HG03558 (cell line): ENCODE measurements around the gene HNRNPK.
"Not testable (repeated sequence)": the region's sequence is repeated elsewhere in the genome, so short reads cannot be mapped to it uniquely, and the experiment has no call there.

ENCODE experiments used
- ATAC-seq: cut with Tn5 transposase; IDR thresholded peaks from one replicate; pipeline ENCODE4 v1.9.1; 2021; ENCODE audit warnings: moderate number of reproducible peaks; ENCODE audit not compliant: unreplicated experiment; ENCODE audit errors: extremely low read depth

The HNRNPK gene

DNA sequence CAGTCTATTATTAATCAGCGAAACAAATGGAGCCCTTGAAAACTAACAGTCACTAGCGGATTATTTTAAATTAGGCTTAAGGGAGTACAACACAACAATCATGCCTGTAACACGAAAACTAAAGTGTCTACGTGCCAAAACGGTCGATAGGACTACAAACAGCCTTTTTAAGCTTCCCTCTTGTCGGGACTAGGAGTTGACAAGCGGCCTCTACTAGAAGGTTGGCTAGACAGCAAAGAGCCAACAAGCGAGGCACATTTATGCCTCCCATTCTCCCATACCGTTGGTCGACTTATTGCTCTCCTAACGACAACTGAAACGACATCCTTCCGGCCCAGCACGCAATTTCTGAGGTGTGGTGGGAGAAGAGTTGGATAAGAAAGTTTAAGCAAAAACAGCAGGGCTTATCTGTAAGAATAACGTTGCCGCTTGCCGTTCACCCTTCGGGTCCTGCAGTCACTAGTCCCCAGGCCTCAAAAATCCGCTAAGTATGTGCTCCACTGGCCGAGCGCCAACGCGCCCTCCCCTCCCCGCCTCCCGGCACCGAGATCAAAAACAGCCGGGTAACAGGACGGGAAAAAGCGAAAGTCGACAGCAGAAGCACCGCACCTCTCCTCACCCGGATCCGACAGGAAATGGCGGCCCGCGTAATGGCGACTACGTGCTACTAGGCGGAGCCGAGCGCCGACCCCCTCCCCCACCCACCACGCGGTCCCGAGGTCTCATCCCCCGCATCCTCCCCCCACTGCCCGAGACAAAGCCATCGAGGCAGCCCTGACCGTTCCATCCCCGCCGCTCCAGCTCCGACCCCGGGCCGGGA lies 813 bp downstream of the HNRNPK start:
- no peak for ATAC-seq

DNA sequence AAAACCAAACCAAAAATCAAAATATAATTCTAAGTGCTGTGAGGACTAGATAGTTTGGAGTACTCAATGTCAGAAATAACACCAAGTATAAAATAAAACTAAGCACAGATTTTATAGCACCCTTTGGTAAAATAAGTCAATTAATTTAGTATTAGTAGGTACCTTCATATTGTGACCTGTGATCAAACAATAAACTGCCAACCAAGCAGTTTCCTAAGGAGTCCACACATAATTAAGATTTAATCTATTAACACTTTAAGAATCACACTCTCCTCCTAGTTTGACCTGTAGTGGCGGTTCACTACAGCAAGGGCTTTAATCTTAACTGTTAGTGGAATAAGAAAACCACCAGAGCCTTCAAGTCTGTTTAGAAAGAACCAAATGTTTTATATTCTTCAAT lies 2.8 kb downstream of the HNRNPK start:
- no peak for ATAC-seq

DNA sequence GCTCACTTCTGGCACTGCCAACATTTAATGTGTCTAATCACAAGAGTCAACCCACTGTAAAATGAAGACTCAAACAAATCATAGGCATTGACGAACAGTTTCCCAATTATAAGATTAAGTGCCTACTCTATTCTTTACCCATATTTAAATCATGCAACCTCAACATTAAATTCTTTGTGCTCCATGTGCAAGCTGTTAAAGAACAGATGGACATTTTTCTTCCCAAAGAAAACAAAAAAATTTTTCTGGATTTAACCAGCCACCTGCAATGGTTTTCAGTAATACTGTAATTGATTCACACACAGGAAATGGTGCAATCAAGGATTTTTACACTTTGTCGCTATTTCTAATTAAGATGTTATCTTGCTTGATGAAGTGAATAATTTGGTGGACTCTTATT lies 3.6 kb downstream of the HNRNPK start:
- ATAC-seq, result no peak

DNA sequence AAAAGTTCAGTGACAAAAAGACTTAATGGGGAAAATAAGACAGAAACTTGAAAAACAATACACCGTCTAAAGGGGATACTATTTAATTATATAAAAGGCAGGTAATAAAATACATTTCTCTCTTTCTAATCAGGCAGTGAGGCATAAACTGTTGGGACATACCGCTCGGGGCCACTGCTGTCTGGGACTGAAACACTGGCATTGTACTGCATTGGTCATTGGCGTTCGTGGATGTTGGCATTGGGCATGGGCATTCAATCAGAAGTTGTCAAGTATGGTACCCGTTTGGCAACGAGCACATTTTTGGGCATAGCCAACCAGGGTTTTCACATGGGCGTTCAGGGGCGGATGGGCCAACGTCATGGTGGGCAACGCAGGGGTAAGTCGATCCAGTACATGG lies 4.7 kb downstream of the HNRNPK start:
- no peak for ATAC-seq

DNA sequence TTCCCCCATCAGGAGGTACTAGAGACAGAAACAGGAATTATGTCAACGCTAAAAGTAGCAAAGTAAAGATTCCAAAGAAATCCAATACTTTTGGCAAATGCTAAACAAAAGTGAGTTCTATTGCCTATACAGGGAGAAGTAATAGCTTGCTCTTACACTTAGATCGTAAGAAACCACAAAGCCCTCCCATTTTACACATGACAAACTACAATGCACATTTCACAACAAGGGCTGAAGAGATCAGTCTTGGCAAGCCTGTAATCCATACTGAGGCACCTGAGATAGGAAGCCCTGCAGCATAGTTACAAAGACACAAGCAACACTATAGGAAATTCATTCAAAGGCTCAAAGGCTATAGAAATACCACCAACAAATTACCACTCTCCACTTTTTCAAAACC lies 7.7 kb downstream of the HNRNPK start:
- ATAC-seq, result no peak

DNA sequence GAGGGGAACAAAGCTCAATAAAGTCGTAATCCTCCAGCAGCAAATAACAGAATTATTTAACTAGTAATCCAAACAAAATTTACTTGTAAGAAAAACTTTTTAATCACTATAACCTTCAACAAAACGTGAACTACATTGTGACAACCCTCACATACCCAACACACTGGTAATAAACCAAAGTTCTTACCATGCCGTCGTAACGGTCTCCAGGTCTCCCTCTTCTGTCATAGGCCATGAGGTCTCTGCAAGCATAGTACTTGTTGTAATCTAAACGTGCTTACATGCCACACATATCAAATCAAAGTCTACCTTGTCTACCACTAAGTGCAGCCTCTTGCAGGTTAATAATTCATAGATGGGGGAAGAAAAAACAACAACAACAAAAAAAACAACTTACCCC lies 8.5 kb downstream of the HNRNPK start:
- ATAC-seq, result no peak

DNA sequence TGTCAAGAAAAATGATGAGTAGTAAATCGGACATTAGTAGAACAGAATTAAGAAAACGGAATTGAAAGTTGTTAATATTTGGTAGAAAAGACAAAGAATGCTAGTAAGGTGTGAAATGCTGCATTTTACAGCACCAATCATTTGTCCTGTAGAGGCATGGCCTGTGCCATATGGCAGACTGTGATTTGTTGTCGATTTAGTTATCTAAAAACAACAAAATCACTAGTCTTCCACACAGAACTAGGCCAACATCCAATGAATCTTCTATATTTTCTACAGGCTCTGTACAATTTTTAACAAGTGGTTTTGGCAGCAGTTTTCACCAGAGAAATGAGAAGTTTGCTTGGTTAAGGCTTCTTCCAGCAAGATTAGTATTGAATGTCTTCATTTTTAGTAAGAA lies 10.4 kb downstream of the HNRNPK start:
- ATAC-seq, result no peak

DNA sequence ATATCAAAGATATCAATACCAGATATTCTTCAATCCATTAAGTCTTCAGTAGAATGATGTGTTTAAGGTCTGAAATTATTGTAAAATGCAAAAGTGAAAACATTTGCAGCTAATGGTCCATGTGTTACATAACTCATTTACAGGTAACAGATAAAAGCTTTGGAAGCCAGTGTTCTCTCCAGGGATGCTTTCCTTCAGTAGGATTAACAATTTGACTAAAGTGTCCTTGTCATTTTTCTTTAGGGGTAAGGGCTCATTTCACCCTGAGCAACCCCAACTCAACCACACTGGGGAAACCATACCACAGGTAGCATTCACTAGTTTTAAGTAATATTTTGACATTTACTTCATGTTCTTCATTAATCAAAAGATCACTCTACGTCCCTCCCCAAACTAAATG lies 12.9 kb downstream of the HNRNPK start:
- ATAC-seq, result no peak

DNA sequence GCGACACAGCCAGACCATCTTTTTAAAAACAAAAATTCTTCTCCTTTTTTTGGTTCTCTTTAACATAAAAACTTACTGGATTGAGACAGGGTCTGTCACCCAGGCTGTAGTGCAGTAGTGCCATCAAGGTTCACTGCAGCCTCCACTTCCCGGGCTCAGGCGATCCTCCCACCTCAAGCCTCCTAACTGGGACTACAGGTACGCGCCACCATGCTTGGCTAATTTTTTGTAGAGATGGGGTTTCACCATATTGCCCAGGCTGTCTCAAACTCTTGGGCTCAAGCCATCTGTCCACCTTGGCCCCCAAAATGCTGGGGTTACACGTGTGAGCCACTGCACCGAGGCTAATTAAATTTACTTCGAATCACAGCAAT lies 13.8 kb downstream of the HNRNPK start:
- ATAC-seq, result no peak

DNA sequence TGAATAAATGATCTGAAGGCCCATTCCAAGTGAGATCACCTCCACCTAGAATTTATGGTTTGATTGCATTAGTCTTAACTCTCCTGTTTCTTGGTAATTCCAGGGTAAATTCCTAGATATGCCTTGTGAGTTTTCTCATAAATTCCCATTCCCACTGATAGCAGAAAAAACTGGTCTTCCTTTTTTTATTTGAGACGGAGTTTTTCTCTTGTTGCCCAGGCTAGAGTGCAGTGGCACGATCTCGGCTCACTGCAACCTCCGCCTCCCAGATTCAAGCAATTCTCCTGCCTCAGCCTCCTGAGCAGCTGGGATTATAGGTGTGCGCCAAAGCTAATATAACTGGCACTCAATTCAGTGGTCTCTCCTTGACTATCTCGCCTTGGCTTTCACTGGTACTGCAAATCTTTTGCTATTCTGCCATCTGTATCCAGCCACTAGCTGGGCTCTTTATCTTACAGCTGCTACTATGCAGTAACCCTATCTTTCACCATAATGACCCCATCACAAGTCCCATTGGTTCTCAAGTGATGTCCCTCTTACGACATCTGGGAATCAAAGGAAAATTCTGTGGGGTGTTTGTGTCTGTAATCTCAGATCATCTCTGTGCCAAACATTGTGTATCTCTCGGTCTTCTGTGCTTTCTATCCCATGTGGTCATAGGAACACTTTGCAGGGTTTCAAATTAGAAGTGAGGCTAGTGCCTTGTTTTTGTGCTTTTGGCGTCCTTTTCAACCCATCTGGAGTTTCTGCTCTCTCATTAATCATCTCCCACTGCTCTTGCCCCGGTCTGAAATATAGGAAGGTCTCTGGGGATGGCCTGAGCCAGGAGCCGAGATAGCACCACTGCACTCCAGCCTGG lies 14.4 kb downstream of the HNRNPK start:
- no peak for ATAC-seq

DNA sequence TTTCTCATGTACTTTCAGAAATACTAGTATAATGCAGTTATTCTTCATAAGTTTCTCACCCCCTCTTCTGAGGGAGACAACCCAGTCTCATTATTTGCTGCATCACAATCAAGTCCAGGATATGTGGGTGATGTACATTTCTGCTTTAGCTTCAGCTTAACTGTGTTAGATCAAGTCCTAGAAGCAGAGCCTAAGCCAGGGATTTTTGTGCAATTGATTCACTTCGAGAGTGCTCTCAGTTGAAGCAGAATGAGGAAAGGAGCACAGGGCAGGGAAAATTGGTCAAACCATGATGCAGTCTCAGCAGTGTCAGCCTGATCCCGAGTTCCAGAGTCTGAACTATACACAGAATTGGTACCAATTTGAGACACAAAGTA lies 15.1 kb downstream of the HNRNPK start:
- ATAC-seq, result no peak

DNA sequence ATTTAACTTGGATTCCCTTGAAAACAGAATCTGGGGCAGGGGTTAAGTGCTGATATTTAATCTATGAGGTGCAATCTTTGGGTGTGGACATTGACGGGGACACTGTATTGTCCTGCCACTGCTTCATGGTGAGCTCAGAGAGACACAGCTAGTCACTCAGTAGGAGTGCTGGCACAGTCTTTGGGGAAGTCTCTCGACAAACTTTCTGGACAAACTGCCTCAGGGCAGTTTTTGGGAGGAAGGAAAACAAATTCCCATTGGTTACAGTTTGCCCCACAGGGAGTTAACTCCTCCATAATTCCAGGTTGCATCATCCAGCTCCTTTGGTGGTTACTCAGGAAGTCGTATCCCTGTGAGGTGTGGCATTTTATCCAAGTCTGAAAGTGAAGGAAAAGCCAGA lies 17.9 kb downstream of the HNRNPK start:
- ATAC-seq, result no peak

DNA sequence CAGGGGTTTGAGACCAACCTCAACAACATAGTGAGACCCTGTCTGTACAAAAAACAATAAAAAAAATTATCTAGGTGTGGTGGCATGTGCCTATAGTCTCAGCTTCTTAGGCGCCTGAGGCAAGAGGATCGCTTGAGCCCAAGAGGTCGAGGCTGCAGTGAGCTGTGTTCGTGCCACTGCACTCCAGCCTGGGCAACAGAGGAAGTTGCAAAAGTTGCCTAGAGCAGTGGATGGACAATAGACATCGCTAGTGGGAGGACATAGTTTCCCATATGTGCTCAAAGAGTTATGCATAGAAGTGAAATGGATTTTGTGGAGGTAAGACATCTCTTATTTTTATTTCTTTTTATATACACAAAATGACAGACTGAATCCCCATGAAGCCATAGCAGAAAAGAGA lies 19.0 kb downstream of the HNRNPK start:
- no peak for ATAC-seq

DNA sequence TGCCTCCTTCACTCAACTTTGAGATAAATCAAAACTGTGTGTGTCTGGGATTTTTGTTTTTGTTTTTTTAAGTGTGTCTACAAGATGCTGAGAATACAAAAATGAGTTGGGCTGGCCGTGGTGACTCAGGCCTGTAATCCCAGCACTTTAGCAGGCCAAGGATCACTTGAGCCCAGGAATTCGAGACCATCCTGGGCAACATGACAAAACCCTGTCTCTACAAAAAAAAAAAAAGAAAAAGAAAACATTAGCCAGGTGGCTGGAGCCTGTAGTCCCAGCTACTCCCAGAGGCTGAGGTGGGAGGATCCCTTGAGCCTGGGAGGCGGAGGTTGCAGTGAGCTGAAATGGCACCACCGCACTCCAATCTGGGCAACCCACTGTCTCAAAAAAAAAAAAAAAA lies 21.0 kb downstream of the HNRNPK start:
- no peak for ATAC-seq

DNA sequence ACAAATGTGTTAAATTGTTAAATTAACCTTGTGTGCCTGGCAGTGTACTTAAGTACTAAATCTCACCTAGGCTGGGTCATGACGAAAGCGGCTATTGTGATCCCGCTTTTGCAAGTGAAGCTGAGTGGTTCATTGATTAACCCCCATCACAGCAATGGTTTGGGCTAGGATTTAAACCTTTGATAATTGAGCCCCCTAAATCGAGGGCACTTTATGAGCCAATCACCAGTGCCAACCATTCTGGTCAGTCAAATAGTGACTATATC lies 22.8 kb downstream of the HNRNPK start:
- ATAC-seq, result no peak

DNA sequence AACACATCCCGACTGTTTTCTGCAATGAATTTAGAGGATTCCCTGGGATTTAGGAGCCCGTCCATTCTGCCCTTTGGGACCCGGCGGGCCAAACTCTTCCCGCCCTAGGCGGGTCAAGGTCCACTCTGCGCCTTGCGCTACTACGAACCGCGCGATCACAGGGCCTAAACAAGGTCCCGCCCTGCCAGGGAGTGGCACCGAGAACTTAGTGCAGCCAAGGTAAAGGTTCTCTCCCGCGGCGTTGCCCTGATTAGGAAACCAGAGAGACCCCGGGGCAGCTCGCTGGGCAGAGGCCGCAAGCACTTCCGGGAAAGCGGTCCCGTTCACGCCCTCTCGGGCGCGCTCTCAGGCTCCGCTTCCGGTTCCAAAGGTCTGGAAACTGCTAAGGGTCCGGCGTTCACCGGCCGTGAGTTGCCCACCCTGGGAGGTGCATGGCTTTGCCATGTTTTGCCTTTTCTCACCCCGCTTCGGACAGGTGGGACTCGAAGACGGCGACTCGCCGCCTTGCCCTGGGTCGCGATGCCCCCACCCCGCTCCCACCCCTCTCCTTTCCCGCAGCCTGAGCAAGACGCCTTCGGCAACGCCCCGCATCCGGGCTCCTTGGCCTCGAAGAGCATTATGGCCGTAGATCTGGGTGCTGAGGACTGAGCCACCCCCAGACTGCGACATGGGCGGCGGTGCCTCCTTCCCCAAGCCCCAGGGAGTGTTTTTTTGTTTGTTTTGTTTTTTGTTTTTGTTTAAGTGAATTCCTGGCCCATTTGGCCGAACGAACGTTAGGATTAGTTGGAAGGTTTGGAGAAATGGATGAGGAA lies 23.4 kb downstream of the HNRNPK start:
- peak; percentile 56 for ATAC-seq

DNA sequence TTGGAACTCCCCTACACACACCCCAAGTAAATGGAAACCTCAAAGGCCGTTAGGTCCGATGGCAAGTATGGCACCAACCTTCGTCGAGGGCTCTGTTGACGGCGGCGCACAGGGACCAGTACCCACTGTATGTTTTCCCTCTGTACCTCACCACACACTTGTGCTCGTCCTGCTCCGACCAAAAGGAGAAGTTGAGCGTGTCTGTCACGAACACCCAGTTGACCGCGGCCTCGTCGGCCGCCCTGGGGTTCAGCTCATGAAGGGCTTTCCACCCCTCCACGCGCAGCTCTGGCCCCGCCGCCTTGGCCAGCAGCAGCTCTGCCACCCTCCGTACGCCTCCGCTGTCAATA lies 24.0 kb downstream of the HNRNPK start:
- peak; percentile 48 for ATAC-seq

DNA sequence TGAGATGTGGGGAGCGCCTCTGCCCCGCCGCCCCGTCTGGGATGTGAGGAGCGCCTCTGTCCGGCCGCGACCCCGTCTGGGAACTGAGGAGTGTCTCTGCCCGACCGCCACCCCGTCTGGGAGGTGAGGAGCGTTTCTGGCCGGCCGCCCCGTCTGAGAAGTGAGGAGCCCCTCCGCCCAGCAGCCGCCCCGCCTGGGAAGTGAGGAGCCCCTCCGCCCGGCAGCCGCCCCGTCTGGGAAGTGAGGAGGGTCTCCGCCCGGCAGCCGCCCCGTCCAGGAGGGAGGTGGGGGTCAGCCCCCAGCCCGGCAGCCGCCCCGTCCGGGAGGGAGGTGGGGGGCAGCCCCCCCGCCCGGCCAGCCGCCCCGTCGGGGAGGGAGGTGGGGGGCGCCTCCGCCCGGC lies 31.9 kb downstream of the HNRNPK start:
- ATAC-seq, result not testable (repeated sequence)

DNA sequence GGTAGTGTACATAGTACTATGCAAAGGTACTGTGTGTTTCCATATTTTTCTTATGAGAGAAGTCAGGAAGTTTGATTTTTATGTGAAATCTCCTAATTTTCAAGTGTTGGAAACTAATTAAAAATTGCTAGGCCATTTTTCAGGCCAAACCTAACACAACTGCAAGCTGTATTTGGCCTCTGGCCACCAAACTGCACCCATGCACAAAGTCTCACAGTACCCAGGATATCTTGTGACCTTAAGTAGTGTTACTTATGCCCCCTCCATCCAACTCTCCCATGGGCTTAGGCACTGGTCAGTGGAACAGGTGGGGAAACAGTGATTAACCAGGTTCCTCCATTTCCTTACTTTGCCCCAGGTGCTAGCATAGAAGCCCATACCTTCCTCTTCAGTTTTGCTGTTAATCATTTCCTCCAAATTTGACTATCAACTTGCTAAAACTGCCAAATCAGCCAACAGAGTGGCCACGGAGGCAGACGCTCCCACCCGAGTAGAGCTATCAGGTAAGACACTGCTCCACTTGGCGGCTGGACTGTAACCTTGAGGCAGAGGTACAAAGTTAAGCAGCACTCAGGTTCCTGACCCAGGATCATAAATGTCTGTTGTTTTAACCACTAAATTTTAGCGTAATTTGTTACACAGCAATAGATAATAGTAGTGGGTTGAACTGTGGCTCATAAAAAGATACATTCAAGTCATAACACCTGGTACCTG lies 39.3 kb downstream of the HNRNPK start:
- ATAC-seq, result no peak

DNA sequence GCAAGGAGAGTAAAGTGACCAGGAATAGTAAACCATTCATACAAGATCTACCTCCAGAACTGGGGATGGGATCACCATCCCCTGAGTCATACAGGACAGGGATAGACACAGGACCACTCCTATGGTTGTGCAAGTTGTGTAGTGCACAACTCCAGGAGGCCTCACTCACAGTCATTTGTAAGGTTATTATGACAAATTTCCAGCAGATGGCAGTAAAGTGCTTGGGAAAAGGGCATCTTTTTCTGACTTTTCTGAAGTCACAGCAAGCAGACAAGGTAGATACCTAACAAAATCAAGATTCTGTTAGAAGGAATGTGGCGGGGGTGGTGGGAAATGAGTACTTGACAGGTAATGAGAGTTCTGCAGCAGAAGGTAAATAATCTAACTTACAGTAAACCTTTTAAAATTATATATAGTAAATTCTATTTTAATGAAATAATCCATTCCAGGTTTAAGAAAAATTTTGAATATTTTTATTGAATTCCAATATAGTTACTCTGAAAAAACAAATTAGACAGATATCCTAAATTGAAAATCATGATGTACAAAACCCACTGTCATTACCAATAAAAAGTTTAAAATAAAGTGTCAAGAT lies 42.1 kb downstream of the HNRNPK start:
- no peak for ATAC-seq
